Fibroblast of mammary gland (primary cell): Measurements from ENCODE around the gene GNLY.
A peak's percentile ranks its signal among the peaks of the same experiment; 100 is the strongest.

Experiments used
- DNase-seq: peaks from one replicate; pipeline ENCODE4 v3.0.0-alpha.2; 2010; ENCODE audit warnings: low read depth
- H3K4me3 ChIP-seq: 2 replicates; pipeline ENCODE4 v1.5.1; 2011; ENCODE audit warnings: low read depth, mild to moderate bottlenecking, low read length, moderate library complexity; ENCODE audit not compliant: control insufficient read depth
- TF ChIP-seq, protein P1 (sequence below): conservative IDR thresholded peaks from 2 replicates; pipeline ENCODE4 v1.5.1; 2011; ENCODE audit warnings: low read depth, low read length, inconsistent platforms; ENCODE audit not compliant: control insufficient read depth, insufficient read depth

The GNLY gene

DNA sequence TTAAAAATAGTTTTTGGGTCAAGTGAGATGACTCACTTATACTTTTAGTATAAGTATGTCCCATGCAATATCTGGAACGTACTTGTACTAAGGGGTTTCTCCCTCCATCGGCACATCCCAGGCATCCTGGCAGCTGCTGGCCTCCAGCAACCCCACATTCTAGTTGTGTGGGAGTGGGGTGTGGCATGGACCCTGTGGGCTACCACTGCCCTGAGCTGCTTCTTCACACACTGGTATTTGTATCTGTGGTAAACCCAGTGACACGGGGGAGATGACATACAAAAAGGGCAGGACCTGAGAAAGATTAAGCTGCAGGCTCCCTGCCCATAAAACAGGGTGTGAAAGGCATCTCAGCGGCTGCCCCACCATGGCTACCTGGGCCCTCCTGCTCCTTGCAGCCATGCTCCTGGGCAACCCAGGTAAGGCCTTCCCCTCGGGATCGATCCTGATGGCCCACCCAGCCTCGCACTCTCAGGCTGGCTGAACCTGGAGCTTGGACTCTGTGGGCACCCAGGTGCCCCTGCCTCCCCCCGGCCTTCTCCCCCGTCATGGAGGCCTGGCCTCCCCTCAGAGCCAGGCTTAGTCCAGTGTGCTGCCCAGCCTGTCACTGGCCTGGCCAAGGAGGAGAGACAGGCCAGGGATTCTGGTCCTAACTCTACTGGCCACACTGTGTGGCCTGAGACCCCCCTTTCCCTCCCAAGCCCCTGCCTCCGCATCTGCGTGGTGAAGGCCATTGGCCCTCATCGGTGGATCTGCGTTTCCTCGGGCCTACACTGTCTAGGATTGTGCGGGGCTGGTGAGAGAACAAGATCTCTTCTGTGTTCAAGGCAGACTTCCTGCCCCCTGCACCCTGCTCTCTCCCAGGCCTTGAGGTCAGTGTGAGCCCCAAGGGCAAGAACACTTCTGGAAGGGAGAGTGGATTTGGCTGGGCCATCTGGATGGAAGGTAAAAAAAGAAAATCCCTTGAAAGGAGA, at the start of gene GNLY:
GNLY (plus strand) TSS at position 307 of the 974 bp plus-strand sequence; CDS start at position 368, 61 bp downstream.
- TF ChIP-seq, protein P1, sequence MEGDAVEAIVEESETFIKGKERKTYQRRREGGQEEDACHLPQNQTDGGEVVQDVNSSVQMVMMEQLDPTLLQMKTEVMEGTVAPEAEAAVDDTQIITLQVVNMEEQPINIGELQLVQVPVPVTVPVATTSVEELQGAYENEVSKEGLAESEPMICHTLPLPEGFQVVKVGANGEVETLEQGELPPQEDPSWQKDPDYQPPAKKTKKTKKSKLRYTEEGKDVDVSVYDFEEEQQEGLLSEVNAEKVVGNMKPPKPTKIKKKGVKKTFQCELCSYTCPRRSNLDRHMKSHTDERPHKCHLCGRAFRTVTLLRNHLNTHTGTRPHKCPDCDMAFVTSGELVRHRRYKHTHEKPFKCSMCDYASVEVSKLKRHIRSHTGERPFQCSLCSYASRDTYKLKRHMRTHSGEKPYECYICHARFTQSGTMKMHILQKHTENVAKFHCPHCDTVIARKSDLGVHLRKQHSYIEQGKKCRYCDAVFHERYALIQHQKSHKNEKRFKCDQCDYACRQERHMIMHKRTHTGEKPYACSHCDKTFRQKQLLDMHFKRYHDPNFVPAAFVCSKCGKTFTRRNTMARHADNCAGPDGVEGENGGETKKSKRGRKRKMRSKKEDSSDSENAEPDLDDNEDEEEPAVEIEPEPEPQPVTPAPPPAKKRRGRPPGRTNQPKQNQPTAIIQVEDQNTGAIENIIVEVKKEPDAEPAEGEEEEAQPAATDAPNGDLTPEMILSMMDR = no peak
- H3K4me3 ChIP-seq = no peak within 1 kb of the TSS
- no peak for DNase-seq

DNA sequence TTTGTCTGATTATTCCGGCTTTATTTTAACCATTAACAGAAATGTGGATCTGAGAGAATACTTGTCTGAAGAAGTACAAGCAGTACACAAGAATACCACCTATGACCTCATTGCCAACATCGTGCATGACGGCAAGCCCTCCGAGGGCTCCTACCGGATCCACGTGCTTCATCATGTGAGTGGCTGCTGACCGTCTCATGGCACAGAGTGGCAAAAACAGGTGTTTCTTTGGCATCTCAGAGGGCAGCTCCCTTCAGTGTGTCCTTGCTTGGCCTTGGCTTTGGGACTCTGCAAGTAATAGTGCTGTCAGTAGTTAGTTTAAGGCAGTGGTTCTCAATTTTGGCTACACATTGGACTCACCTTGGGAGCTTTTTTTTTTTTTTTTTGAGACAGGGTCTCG, 49.2 kb upstream of the GNLY start:
- TF ChIP-seq, protein P1 = no peak
- no peak overlapping the region for H3K4me3 ChIP-seq
- DNase-seq = no peak

DNA sequence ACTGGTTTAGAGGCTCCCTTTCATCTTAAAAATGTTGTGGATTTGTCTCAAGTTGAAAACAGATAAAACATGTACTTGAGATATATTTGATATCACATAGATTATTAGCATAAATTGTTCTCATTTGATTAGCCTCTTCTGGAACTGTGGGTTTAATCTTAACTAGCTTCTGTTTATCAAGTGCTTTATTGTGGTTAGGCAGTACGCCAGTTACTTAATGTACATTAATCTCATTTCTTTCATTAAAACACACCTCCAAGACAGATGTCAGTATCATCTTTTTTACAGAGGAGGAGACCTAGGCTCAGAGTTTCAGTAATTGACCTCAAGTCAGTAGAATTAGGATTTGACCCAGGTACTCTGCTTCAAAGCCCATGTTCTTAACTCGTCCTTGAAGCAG, 48.0 kb upstream of the GNLY start:
- DNase-seq = no peak
- TF ChIP-seq, protein P1 = no peak
- no peak overlapping the region for H3K4me3 ChIP-seq

DNA sequence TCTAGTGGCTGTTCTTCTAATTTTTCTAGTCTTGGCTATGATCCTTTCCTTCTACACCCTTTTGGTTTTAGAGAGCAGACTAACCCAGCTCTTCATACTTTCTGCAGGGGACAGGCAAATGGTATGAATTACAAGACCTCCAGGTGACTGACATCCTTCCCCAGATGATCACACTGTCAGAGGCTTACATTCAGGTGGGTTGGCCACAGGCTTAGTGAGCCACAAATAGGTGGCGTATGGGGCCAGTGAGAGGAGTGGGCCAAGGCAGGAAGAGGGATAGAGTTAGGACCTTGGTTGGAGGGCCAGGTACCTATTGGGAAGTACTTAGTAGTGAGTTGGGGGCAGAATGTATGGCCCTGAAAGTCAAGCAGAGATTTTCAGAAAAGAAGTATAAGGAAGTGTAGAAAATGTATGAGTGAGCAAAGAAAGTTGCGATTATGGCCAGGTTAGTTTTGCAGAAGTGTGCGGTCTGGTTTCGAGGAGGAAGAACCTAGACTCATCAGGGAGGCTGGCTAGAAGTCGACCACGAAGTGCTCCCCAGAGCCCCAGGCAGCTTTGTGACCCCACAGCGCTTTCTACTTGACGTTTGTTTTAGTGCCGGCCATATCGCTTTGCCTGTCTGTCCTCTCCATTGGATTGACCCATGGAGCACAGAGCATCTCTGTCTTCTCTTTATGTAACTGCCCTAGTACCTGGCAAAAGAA, 46.2 kb upstream of the GNLY start:
- no peak overlapping the region for H3K4me3 ChIP-seq
- TF ChIP-seq, protein P1 = no peak
- DNase-seq = no peak

DNA sequence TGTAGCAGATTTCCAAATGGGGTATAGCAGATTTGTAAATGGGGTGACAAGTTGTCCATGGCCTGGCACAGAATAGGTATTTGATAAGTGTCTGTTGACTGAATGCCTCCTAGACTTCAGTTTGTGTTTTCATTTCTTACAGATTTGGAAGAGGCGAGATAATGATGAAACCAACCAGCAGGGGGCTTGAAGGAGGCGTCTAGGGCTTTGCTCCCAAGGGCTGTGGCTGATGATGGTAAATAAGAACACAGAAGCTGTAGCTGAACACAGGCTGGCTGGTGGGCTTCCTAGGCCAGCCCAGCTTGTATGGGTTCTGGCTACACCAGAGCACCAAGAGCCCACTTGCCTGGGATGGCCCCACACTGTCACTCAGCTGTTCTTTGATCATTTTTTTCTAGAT, 45.5 kb upstream of the GNLY start:
- TF ChIP-seq, protein P1 = peak; percentile 73
- peak; percentile 74 for DNase-seq
- H3K4me3 ChIP-seq = no peak overlapping the region

DNA sequence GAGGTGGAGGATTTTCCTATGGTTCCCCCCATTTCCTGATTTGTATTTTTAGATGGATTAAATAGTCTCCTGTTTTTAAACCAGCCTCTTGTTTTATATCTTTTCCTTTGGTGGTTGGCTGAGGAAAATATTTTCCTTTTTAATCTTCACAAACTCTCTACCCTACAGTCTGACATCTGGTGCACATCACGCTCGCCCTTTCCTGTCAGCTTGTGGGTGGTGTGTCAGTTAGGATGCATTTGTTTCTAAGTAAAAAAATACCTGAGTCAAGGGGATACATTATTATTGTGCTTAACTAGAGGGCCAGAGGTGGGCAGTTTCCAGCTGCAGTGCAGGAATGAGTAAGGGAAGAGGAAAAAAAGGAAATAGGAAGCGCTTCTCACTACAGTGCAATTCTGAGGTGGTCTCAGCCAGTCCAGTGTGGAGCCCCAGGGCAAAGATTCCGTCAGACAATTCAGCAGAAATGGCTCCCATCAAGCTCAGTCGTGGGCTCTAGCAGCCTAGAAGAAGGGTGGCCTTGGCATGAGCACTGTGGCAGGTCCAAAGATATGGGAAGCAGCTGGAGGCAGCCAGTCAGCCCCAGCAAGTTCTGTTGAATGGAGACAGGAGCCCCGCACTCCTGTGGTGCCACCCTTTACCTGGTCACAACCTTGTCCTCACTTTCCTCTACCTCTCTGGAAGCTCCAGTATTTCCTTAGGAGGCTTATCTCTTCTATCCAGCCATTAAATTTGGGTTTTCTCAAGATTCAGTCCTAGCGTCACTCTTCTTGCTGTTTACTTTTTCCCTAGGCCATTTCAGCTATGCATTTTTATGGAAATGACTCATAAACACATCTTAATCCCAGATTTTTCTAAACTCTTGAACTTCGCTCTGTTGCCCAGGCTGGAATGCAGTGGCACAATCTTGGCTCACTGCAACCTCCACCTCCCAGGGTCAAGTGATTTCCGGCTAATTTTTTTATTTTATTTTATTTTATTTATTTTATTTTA, 44.7 kb upstream of the GNLY start:
- H3K4me3 ChIP-seq = no peak overlapping the region
- TF ChIP-seq, protein P1 = no peak
- DNase-seq = peak; percentile 60
